ENCODE data around the gene WWTR1. TPM values are rescaled to one million over a fixed set of nuclear protein-coding genes. Genes with fewer than 3 reads are reported as not detected.
A peak's percentile ranks its signal among the peaks of the same experiment; 100 is the strongest.

Gene WWTR1
- total and polyA plus RNA-seq, 2 of the 4 experiments (the other 2 are of a cell fraction) = 38.9 to 65.3 TPM

- H2AFZ ChIP-seq (replicated peaks; ENCODE audit: low read length, poor library complexity) = no peak overlapping the region
- intact Hi-C loops (cut with micrococcal nuclease) = no loop called here
- peaks cover 8% of the 10 kb centered on the region; the same call in 1 of the 2 replicates for H3K9me1 ChIP-seq (ENCODE audit: insufficient read depth, low read length)
- no peak overlapping the region for H3K9ac ChIP-seq (ENCODE audit: low read depth, low read length)
- ChIA-PET CTCF (interaction anchor here (0.6 to 0.7 kb wide), 2 partner anchors 173 to 251 kb away, joined by 3 read pairs; no protein-coding TSS in a partner anchor), POLR2A (ENCODE audit: unreplicated experiment) (no interaction called here)
- no peak overlapping the region for H3K4ac ChIP-seq (ENCODE audit: low read depth, low read length)
- DNase-seq = no peak
- H3K79me1 ChIP-seq (ENCODE audit: low read depth in 1 of 2, low read length in 2 of 2) = peaks cover 11 to 30% of the 10 kb centered on the region in 2 experiments; a peak in 3 of 4 replicates
- peaks cover 33% of the 10 kb centered on the region for H3K36me3 ChIP-seq (ENCODE audit: control insufficient read depth, insufficient read depth, low read length)
- H3K18ac ChIP-seq (ENCODE audit: low read depth, low read length) = no peak overlapping the region
- H4K20me1 ChIP-seq (ENCODE audit: insufficient read depth, low read length) = no peaks in the 10 kb centered on the region
- TF ChIP-seq RCOR1 (IDR thresholded peaks at IDR 0.05; ENCODE audit: insufficient replicate concordance, low read length) (no peak), MXI1 (IDR thresholded peaks at IDR 0.05; ENCODE audit: borderline replicate concordance, low read depth, low read length) (no peak)
- no peaks in the 10 kb centered on the region for H3K9me3 ChIP-seq (ENCODE audit: control insufficient read depth, insufficient read depth, low read length)
- H2BK5ac ChIP-seq (ENCODE audit: low read depth, low read length, poor library complexity, severe bottlenecking) = no peak overlapping the region
- no peaks in the 10 kb centered on the region for H3K4me1 ChIP-seq (ENCODE audit: control insufficient read depth, insufficient read depth, low read length)
- H3K23ac ChIP-seq (ENCODE audit: low read depth, low read length) = no peak overlapping the region
- no peak overlapping the region for H3K14ac ChIP-seq (replicated peaks; ENCODE audit: low read depth, low read length)
- in situ Hi-C loops (cut with MboI; ENCODE audit: low sequenced_read_pairs) = no loop called here
- no peak overlapping the region for H4K91ac ChIP-seq (ENCODE audit: insufficient read depth, low read depth, low read length)
- H2AK9ac ChIP-seq (replicated peaks; ENCODE audit: low read depth, low read length, poor library complexity) = no peak overlapping the region
- no peak overlapping the region for H3K4me3 ChIP-seq (ENCODE audit: insufficient read depth, low read depth, low read length)
- BruUV-seq (replicated peaks) = no TSS peak
- dilution Hi-C loops (cut with HindIII; ENCODE audit: low sequenced_read_pairs, unreplicated experiment) = loop anchor here (25.0 kb wide), 1 partner anchor 217 kb away; no protein-coding TSS in a partner anchor
- no peak overlapping the region for H2BK120ac ChIP-seq (ENCODE audit: low read depth, low read length)
- 0 out of 2 replicates have a peak, but pooled peaks have one; percentile 35 for ATAC-seq (ENCODE audit: low read depth)
- H3K56ac ChIP-seq (ENCODE audit: extremely low read depth, insufficient read depth, low read length) = no peak overlapping the region
- H3K4me2 ChIP-seq (ENCODE audit: low read depth, low read length) = no peak overlapping the region
- no peak overlapping the region for H4K8ac ChIP-seq (ENCODE audit: low read depth in 2 of 2, low read length in 2 of 2)
- no CpG with 5 or more reads among the region's 3 CpGs for WGBS, 2 experiments (ENCODE audit: extremely low coverage in 2 of 2, insufficient read length in 1 of 2)
- H4K5ac ChIP-seq (ENCODE audit: low read depth, low read length) = no peak overlapping the region
- no peak overlapping the region for H3K27ac ChIP-seq (ENCODE audit: insufficient read depth, low read length)
- no peaks in the 10 kb centered on the region for H3K27me3 ChIP-seq (ENCODE audit: control insufficient read depth, insufficient read depth, low read length)
- no peak overlapping the region for H2BK20ac ChIP-seq (ENCODE audit: low read depth, low read length)
- H2AK5ac ChIP-seq (ENCODE audit: low read depth, low read length) = no peak overlapping the region
- H2BK15ac ChIP-seq (ENCODE audit: low read depth, low read length) = no peak overlapping the region
Measured at GRCh38 chr3:149519912-149520311, 137.9 kb downstream of the WWTR1 start.

Data from IMR-90 (cell line).